Parathyroid adenoma (tissue), 2 donors: Measurements from ENCODE around the gene ATF3.

Source experiments
- H2AFZ ChIP-seq: fragments of 300-600 bp; sonication (generic); one replicate; pipeline ENCODE4 v1.7.0; 2017; ENCODE audit warnings: antibody characterized with exemption, mild to moderate bottlenecking
- H3K27ac ChIP-seq: fragments of 300-600 bp; sonication (generic); one replicate; pipeline ENCODE4 v1.7.0; 2017
- H3K27me3 ChIP-seq: fragments of 300-600 bp; sonication (generic); one replicate; pipeline ENCODE4 v1.7.0; 2017; ENCODE audit warnings: low read length; ENCODE audit not compliant: control insufficient read depth, insufficient read depth
- H3K36me3 ChIP-seq: fragments of 300-600 bp; sonication (generic); one replicate; pipeline ENCODE4 v1.7.0; 2017; ENCODE audit warnings: low read length; ENCODE audit not compliant: control insufficient read depth, insufficient read depth
- H3K4me1 ChIP-seq: fragments of 300-600 bp; sonication (generic); one replicate; pipeline ENCODE4 v1.7.0; 2017; ENCODE audit warnings: control low read depth
- H3K4me2 ChIP-seq: fragments of 300-600 bp; sonication (generic); one replicate; pipeline ENCODE4 v1.7.0; 2017; ENCODE audit warnings: low read length
- H3K4me3 ChIP-seq: fragments of 300-600 bp; sonication (generic); one replicate; pipeline ENCODE4 v1.7.0; 2017; ENCODE audit warnings: low read depth, low read length
- H3K79me2 ChIP-seq: fragments of 300-600 bp; sonication (generic); one replicate; pipeline ENCODE4 v1.7.0; 2017; ENCODE audit warnings: control low read depth
- H3K9ac ChIP-seq: fragments of 300-600 bp; sonication (generic); one replicate; pipeline ENCODE4 v1.7.0; 2017; ENCODE audit warnings: mild to moderate bottlenecking
- H3K9me3 ChIP-seq: fragments of 300-600 bp; sonication (generic); one replicate; pipeline ENCODE4 v1.7.0; 2017; ENCODE audit warnings: low read length; ENCODE audit not compliant: control insufficient read depth
- TF ChIP-seq, protein P1 (sequence below): fragments of 300-600 bp; sonication (generic); IDR thresholded peaks from one replicate; pipeline ENCODE4 v1.7.0; 2017; ENCODE audit warnings: antibody characterized with exemption, mild to moderate bottlenecking
- donor health status: primary hyperparathyroidism.

Gene ATF3, protein sequence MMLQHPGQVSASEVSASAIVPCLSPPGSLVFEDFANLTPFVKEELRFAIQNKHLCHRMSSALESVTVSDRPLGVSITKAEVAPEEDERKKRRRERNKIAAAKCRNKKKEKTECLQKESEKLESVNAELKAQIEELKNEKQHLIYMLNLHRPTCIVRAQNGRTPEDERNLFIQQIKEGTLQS

DNA sequence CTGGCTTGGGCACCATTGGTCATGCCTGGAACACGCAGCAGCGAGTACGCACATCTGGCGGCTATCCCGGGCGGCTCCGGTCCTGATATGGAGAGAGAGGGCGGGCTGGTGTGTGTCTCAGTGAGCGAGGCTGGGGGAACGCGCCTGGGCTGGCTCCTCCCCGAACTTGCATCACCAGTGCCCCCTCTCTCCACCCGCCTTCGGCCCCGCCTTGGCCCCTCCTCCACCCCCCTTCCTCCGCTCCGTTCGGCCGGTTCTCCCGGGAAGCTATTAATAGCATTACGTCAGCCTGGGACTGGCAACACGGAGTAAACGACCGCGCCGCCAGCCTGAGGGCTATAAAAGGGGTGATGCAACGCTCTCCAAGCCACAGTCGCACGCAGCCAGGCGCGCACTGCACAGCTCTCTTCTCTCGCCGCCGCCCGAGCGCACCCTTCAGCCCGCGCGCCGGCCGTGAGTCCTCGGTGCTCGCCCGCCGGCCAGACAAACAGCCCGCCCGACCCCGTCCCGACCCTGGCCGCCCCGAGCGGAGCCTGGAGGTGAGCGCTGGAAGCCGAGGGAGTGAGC, at the start of gene ATF3:
Gene ATF3, plus strand, starts transcription at position 370 of the 567 bp plus-strand sequence. CDS start 6,261 bp downstream, outside the sequence.
- H3K27ac ChIP-seq: peak within 1 kb of the TSS; percentile 87
- H3K4me2 ChIP-seq: peak within 1 kb of the TSS; percentile 87
- H3K79me2 ChIP-seq: no peaks in the 10 kb centered on the region
- H3K4me3 ChIP-seq: peak within 1 kb of the TSS; percentile 92
- peak within 1 kb of the TSS; percentile 82 for H2AFZ ChIP-seq
- H3K36me3 ChIP-seq: no peaks in the 10 kb centered on the region
- H3K4me1 ChIP-seq: peaks cover 3% of the 10 kb centered on the region
- peak within 1 kb of the TSS; percentile 19 for H3K9ac ChIP-seq
- no peaks in the 10 kb centered on the region for H3K27me3 ChIP-seq
- TF ChIP-seq, protein P1, sequence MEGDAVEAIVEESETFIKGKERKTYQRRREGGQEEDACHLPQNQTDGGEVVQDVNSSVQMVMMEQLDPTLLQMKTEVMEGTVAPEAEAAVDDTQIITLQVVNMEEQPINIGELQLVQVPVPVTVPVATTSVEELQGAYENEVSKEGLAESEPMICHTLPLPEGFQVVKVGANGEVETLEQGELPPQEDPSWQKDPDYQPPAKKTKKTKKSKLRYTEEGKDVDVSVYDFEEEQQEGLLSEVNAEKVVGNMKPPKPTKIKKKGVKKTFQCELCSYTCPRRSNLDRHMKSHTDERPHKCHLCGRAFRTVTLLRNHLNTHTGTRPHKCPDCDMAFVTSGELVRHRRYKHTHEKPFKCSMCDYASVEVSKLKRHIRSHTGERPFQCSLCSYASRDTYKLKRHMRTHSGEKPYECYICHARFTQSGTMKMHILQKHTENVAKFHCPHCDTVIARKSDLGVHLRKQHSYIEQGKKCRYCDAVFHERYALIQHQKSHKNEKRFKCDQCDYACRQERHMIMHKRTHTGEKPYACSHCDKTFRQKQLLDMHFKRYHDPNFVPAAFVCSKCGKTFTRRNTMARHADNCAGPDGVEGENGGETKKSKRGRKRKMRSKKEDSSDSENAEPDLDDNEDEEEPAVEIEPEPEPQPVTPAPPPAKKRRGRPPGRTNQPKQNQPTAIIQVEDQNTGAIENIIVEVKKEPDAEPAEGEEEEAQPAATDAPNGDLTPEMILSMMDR: no peak
- H3K9me3 ChIP-seq: no peaks in the 10 kb centered on the region

DNA sequence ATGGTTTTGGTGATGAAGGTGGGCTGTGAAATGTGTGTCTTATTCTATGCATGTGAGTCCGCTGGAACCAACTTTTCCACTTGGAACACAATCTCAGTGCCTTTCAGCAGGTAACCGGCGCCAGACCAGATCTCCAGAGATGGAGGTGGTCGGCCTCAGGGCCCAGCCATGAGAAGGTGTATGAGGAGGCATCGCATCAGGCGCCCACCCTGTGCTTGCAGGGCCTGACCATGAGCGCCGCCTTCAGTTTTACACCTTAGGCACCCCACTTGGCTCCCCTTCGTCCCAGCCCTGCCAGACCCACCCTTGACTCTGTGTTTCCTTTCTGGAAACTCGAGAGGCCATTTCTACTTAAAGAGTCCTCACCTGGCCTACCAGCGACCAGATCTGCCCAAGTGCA, 48.6 kb upstream of the ATF3 start:
- no peaks in the 10 kb centered on the region for H3K4me1 ChIP-seq
- no peak overlapping the region for H3K9ac ChIP-seq
- TF ChIP-seq, protein P1: no peak
- no peak overlapping the region for H3K4me2 ChIP-seq
- H3K27me3 ChIP-seq: no peaks in the 10 kb centered on the region
- peak overlapping the region; percentile 85 for H3K27ac ChIP-seq
- no peaks in the 10 kb centered on the region for H3K36me3 ChIP-seq
- H3K4me3 ChIP-seq: no peak overlapping the region
- H3K79me2 ChIP-seq: no peaks in the 10 kb centered on the region
- H3K9me3 ChIP-seq: no peaks in the 10 kb centered on the region
- H2AFZ ChIP-seq: no peak overlapping the region

DNA sequence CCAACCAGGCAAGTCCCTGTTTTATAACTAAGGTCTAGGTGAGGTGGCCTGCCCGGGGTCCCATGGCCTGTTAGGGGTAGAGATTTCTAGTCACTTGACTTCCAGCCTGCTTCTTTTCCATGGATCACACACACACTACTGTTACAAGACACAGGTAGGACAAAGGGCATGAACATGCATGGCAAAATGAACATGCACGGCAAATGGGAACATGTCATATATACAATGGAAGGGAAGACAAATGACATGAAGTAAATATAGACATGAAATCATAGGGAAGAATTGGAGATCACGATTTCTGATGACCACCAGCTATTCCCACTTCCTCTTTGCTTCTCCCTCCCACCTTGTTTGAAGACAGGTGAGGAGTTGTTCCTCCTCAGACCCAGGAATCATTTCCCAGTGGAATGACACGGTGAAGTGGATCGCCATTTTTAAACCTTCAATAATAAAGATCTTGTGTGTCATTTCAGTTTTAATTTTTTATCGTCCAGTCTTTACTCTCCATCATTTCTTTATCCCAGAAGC, 47.6 kb upstream of the ATF3 start:
- H3K9ac ChIP-seq: no peak overlapping the region
- no peaks in the 10 kb centered on the region for H3K79me2 ChIP-seq
- H3K27ac ChIP-seq: no peak overlapping the region
- no peaks in the 10 kb centered on the region for H3K4me1 ChIP-seq
- no peak overlapping the region for H2AFZ ChIP-seq
- no peak overlapping the region for H3K4me2 ChIP-seq
- no peak overlapping the region for H3K4me3 ChIP-seq
- H3K9me3 ChIP-seq: no peaks in the 10 kb centered on the region
- H3K27me3 ChIP-seq: no peaks in the 10 kb centered on the region
- no peaks in the 10 kb centered on the region for H3K36me3 ChIP-seq
- TF ChIP-seq, protein P1: no peak

DNA sequence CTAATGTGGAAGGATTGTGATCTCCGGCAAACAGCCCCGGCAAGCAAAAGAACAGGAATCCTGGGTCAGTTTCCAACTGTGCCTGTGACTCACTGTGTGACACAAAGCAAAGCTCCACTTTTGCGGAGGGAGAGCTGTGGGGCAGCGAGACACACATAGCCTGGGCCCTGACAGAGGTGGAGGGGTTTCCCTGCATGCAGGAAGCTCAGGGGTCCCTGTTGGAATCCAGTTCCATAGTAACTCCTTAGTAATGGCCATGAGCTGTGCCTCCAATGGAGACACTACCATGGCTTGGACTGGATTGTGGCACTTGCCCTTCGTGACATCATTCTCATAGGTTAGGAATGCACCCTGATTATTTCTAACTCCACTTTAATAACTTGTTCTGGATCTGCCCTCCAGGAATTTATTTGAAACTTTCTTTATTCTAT, 47.0 kb upstream of the ATF3 start:
- Histone ChIP-seq H3K27me3 (no peaks in the 10 kb centered on the region), H3K9me3 (no peaks in the 10 kb centered on the region), H3K36me3 (no peaks in the 10 kb centered on the region), H3K4me1 (no peaks in the 10 kb centered on the region), H3K27ac (no peak overlapping the region), H3K4me3 (no peak overlapping the region), H2AFZ (no peak overlapping the region), H3K4me2 (no peak overlapping the region), H3K9ac (no peak overlapping the region), H3K79me2 (no peaks in the 10 kb centered on the region)
- TF ChIP-seq, protein P1: no peak
